Keratinocyte (primary cell): ENCODE measurements around the gene CBR3.

Experiments used
- EZH2 ChIP-seq: IDR thresholded peaks from one replicate; pipeline ENCODE4 v1.6.1; 2012; ENCODE audit warnings: inconsistent platforms, mild to moderate bottlenecking, low read length, moderate library complexity
- TF ChIP-seq, protein P1 (sequence below), 3 experiments: IDR thresholded peaks in 1 of 3; conservative IDR thresholded peaks in 1 of 3; optimal IDR thresholded peaks in 1 of 3; 2 replicates in 2 of 3; 3 replicates in 1 of 3; pipeline versions ENCODE3 to v1.5.1; 2011; ENCODE audit warnings: low read length in 3 of 3, mild to moderate bottlenecking in 3 of 3, moderate library complexity in 2 of 3, control low read depth in 1 of 3, inconsistent platforms in 1 of 3; ENCODE audit not compliant: insufficient read depth in 2 of 3; ENCODE audit errors: extremely low read depth in 1 of 3

- TF ChIP-seq, protein P1, sequence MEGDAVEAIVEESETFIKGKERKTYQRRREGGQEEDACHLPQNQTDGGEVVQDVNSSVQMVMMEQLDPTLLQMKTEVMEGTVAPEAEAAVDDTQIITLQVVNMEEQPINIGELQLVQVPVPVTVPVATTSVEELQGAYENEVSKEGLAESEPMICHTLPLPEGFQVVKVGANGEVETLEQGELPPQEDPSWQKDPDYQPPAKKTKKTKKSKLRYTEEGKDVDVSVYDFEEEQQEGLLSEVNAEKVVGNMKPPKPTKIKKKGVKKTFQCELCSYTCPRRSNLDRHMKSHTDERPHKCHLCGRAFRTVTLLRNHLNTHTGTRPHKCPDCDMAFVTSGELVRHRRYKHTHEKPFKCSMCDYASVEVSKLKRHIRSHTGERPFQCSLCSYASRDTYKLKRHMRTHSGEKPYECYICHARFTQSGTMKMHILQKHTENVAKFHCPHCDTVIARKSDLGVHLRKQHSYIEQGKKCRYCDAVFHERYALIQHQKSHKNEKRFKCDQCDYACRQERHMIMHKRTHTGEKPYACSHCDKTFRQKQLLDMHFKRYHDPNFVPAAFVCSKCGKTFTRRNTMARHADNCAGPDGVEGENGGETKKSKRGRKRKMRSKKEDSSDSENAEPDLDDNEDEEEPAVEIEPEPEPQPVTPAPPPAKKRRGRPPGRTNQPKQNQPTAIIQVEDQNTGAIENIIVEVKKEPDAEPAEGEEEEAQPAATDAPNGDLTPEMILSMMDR (optimal IDR thresholded peaks at IDR 0.05 in 1 of 3, IDR thresholded peaks at IDR 0.05 in 1 of 3, conservative IDR thresholded peaks at IDR 0.05 in 1 of 3; ENCODE audit: extremely low read depth in 1 of 3, insufficient read depth in 2 of 3, low read length in 3 of 3): no peak
- TF ChIP-seq EZH2: no peak
These were observed 49.7 kb downstream of the CBR3 start for GRCh38 chr21:36184545-36184944.
